GM12878 (cell line): Measurements from ENCODE around the gene SPEG. TPM values are rescaled to one million over a fixed set of nuclear protein-coding genes. Genes with fewer than 3 reads are reported as not detected.

Source experiments
- ATAC-seq: fragments of 200-7000 bp; cut with Tn5 transposase; 3 replicates; pipeline ENCODE4 v1.9.1; 2020; ENCODE audit warnings: mild to moderate bottlenecking, moderate library complexity
- Bru-seq: library from RNA; stranded (reverse); fragments of 400-500 nt; gene quantifications from one replicate; lab custom pipeline; 2021; lab: Mats Ljungman, UMichigan
- BruChase-seq, 2 experiments: library from RNA; stranded (reverse); fragments of 400-500 nt; gene quantifications; one replicate each; lab custom pipeline; 2021; lab: Mats Ljungman, UMichigan
- BruUV-seq: library from RNA; stranded (reverse); fragments of 400-500 nt; replicated peaks from 2 replicates; lab custom pipeline; 2021; lab: Mats Ljungman, UMichigan
- CTCF ChIA-PET: fragments of 300-600 bp; sonication (Branson Sonifier 250); formaldehyde crosslinking; extraction: SDS; loops from one replicate; lab custom pipeline; 2021; ENCODE audit warnings: inconsistent platforms; lab: Yijun Ruan, JAX
- POLR2A ChIA-PET: fragments of 350-600 bp; formaldehyde crosslinking; extraction: SDS; loops from one replicate; lab custom pipeline; 2021; ENCODE audit warnings: inconsistent platforms; lab: Charles Lee
- RAD21 ChIA-PET: fragments of 300-600 bp; sonication (Branson Sonifier 250); formaldehyde crosslinking; loops from one replicate; lab custom pipeline; 2023; ENCODE audit warnings: antibody characterized with exemption; ENCODE audit not compliant: unreplicated experiment; lab: Charles Lee
- SMC1A ChIA-PET: fragments of 300-600 bp; sonication (Branson Sonifier 250); formaldehyde crosslinking; loops from one replicate; lab custom pipeline; 2023; ENCODE audit not compliant: unreplicated experiment, uncharacterized antibody; lab: Charles Lee
- DNase-seq: peaks from one replicate; pipeline ENCODE4 v3.0.0-alpha.2; 2011; ENCODE audit warnings: low read depth, low spot score
- FAIRE-seq: peaks from 3 replicates; lab custom pipeline; 2011; peaks lifted over from hg19 to GRCh38; lab: Jason Lieb, UNC
- H2AFZ ChIP-seq: 2 replicates; pipeline ENCODE4 v1.6.0; 2011; ENCODE audit warnings: low read depth, low read length, control low read depth; ENCODE audit not compliant: control insufficient read depth
- H3K27ac ChIP-seq: 2 replicates; pipeline ENCODE4 v1.5.1; 2011; ENCODE audit warnings: control low read depth; ENCODE audit not compliant: control insufficient read depth, insufficient read depth
- H3K27me3 ChIP-seq, 2 experiments: replicated peaks in 1 of 2; 2 replicates each; pipeline versions ENCODE4 v1.6.0 to v1.6.1; 2011; ENCODE audit warnings: low read length in 1 of 2; ENCODE audit not compliant: control insufficient read depth in 2 of 2, insufficient read depth in 2 of 2
- H3K36me3 ChIP-seq, 2 experiments: 2 replicates each; pipeline ENCODE4 v1.5.1; 2011; ENCODE audit warnings: low read length in 1 of 2; ENCODE audit not compliant: control insufficient read depth in 2 of 2, insufficient read depth in 2 of 2
- H3K4me1 ChIP-seq: 2 replicates; pipeline ENCODE4 v1.6.1; 2011; ENCODE audit warnings: mild to moderate bottlenecking, low read length, moderate library complexity, mixed read lengths; ENCODE audit not compliant: control insufficient read depth, insufficient read depth
- H3K4me2 ChIP-seq: 2 replicates; pipeline ENCODE4 v1.6.0; 2011; ENCODE audit warnings: control low read depth; ENCODE audit not compliant: control insufficient read depth, insufficient read depth
- H3K4me3 ChIP-seq: fragments of 200-600 bp; sonication (generic); 2 replicates; pipeline ENCODE4 v1.5.1; 2016
- H3K79me2 ChIP-seq: 2 replicates; pipeline ENCODE4 v1.6.0; 2011; ENCODE audit warnings: low read length; ENCODE audit not compliant: control insufficient read depth, insufficient read depth
- H3K9ac ChIP-seq: 2 replicates; pipeline ENCODE4 v1.8.0; 2011; ENCODE audit warnings: low read length, control low read depth, mixed read lengths; ENCODE audit not compliant: control insufficient read depth, insufficient read depth
- H3K9me3 ChIP-seq: replicated peaks from 3 replicates; pipeline ENCODE4 v1.5.1; 2011; ENCODE audit warnings: mild to moderate bottlenecking, low read length; ENCODE audit not compliant: control insufficient read depth, insufficient read depth
- H4K20me1 ChIP-seq: 2 replicates; pipeline ENCODE4 v1.6.0; 2011; ENCODE audit not compliant: control insufficient read depth, insufficient read depth
- BACH1 ChIP-seq: fragments of 450-650 bp; IDR thresholded peaks from 2 replicates; pipeline ENCODE4 v1.6.1; 2017; ENCODE audit warnings: mild to moderate bottlenecking, borderline replicate concordance
- CBFB ChIP-seq: IDR thresholded peaks from 2 replicates; pipeline ENCODE4 v1.6.1; 2016; ENCODE audit warnings: antibody characterized with exemption, low read depth
- EGR1 ChIP-seq, 2 experiments: IDR thresholded peaks; 1 replicate in 1 of 2; 2 replicates in 1 of 2; pipeline ENCODE4 v1.6.1; 2011 to 2012; ENCODE audit warnings: low read depth in 2 of 2, low read length in 2 of 2, borderline replicate concordance in 1 of 2, mild to moderate bottlenecking in 1 of 2, moderate library complexity in 1 of 2
- HDAC6 ChIP-seq: fragments of 200-600 bp; sonication (generic); IDR thresholded peaks from one replicate; pipeline ENCODE4 v1.8.0; 2017; ENCODE audit warnings: antibody characterized with exemption; ENCODE audit not compliant: unreplicated experiment
- HDGF ChIP-seq: fragments of 450-650 bp; IDR thresholded peaks from 2 replicates; pipeline ENCODE4 v1.6.1; 2016; ENCODE audit warnings: antibody characterized with exemption
- IKZF2 ChIP-seq, 2 experiments: fragments of 450-650 bp; IDR thresholded peaks; 2 replicates each; pipeline ENCODE4 v1.6.1; 2017; ENCODE audit warnings: mild to moderate bottlenecking in 2 of 2, moderate library complexity in 2 of 2
- POLR2AphosphoS2 ChIP-seq: IDR thresholded peaks from 2 replicates; pipeline ENCODE4 v1.6.1; 2011; ENCODE audit warnings: low read depth, mild to moderate bottlenecking, low read length, improper control_type of control experiment, moderate library complexity
- RBBP5 ChIP-seq: fragments of 200-600 bp; sonication (generic); conservative IDR thresholded peaks from 2 replicates; pipeline ENCODE4 v1.6.1; 2016
- SUPT20H ChIP-seq: IDR thresholded peaks from 2 replicates; pipeline ENCODE4 v1.6.1; 2011; ENCODE audit warnings: low read depth, mild to moderate bottlenecking, low read length, moderate library complexity, borderline replicate concordance; ENCODE audit not compliant: control insufficient read depth
- TAF1 ChIP-seq: IDR thresholded peaks from 2 replicates; pipeline ENCODE4 v1.6.1; 2011; ENCODE audit warnings: mild to moderate bottlenecking, low read depth, low read length, borderline replicate concordance
- ZZZ3 ChIP-seq: IDR thresholded peaks from 2 replicates; pipeline ENCODE4 v1.6.1; 2011; ENCODE audit warnings: low read depth; ENCODE audit not compliant: control insufficient read depth, insufficient read length
- WGBS: methylation state at CpG from one replicate; pipeline ENCODE4 v1.1.6; 2016; ENCODE audit warnings: low lambda C conversion rate; ENCODE audit not compliant: insufficient replicate concordance, insufficient coverage; ENCODE audit errors: missing lambda C conversion rate; 5-methylcytosine and 5-hydroxymethylcytosine counted together
- in situ Hi-C: fragments of 300-500 bp; cut with MboI; formaldehyde crosslinking; loops from 9 replicates; pipeline ENCODE4 v1.14.3; 2018; ENCODE audit warnings: mixed read lengths
- intact Hi-C: fragments of 100-400 bp; cut with micrococcal nuclease; formaldehyde crosslinking; loops from one replicate; pipeline ENCODE4 v1.14.2; 2022; ENCODE audit not compliant: unreplicated experiment
- long read RNA-seq, 2 experiments: library from polyadenylated mRNA; unstranded; transcript quantifications; one replicate each; pipeline ENCODE4 v2.0.0, GENCODE V29; 2019 to 2020
- polyA minus RNA-seq, 3 experiments: library from RNA; depleted of rRNA, polyadenylated mRNA; stranded (reverse); fragments of >200 nt; gene quantifications; 2 replicates each; pipeline ENCODE4 v1.2.3, GENCODE V29; 2011
- polyA plus RNA-seq, 11 experiments: library from polyadenylated mRNA; depleted of rRNA in 4 of 11; unstranded in 6 of 11; stranded (reverse) in 5 of 11; fragments of >200 nt; fragmentation: Nextera tagmentation in 4 of 11; fragmentation: Illumina TruSeq in 1 of 11; extraction: Ambion mirVana in 4 of 11; extraction: Trizol in 1 of 11; gene quantifications; 1 replicate in 1 of 11; 2 replicates in 10 of 11; pipeline versions ENCODE4 v1.2.1 to v1.2.3, GENCODE V29; 2011 to 2016; ENCODE audit warnings: inconsistent platforms in 2 of 11, missing spikeins in 2 of 11, low read depth in 1 of 11
- total RNA-seq, 4 experiments: library from RNA; depleted of rRNA in 3 of 4; stranded (reverse); fragments of >200 nt in 3 of 4; fragmentation: Illumina TruSeq in 1 of 4; extraction: Trizol in 1 of 4; gene quantifications; 2 replicates each; pipeline versions ENCODE4 v1.2.1 to v1.2.3, GENCODE V29; 2013 to 2021
- TF ChIP-seq, protein P1 (sequence below): fragments of 450-650 bp; IDR thresholded peaks from 2 replicates; pipeline ENCODE4 v1.6.1; 2017; ENCODE audit warnings: low read depth, mild to moderate bottlenecking, moderate library complexity
- TF ChIP-seq, protein P2 (sequence below): IDR thresholded peaks from 2 replicates; pipeline ENCODE4 v1.6.1; 2012; ENCODE audit warnings: low read depth, low read length, improper control_type of control experiment

Gene SPEG
- not detected in 2 replicates for total RNA-seq (2013; cell fraction: nucleolus; rRNA removed)
- total RNA-seq (2014; rRNA removed) (not detected in 2 replicates), total RNA-seq (2014; rRNA removed; fragmentation: Illumina TruSeq; extraction: Trizol) (not detected in 2 replicates), total RNA-seq (2021) (0.28 TPM in 1 of 2 replicates, not detected in the other), polyA plus RNA-seq (2011; rRNA removed) (not detected in 2 replicates), polyA plus RNA-seq (2014; fragmentation: Illumina TruSeq; extraction: Trizol) (not detected in 2 replicates), polyA plus RNA-seq (2014; fragmentation: Nextera tagmentation; extraction: Ambion mirVana) (not detected), polyA plus RNA-seq (2014; rRNA removed) (0.01 and 0.03 TPM in 2 replicates), polyA plus RNA-seq (2016; fragmentation: Nextera tagmentation; extraction: Ambion mirVana) (not detected), polyA minus RNA-seq (2011; rRNA and poly(A)+ RNA removed) (not detected in 2 replicates), Bru-seq, nascent RNA (not detected), BruChase-seq, experiment 1, labeled RNA remaining after a 6-hour chase (percentile 2 among the genes with signal in this experiment), BruChase-seq, experiment 2, labeled RNA remaining after a 2-hour chase (percentile 1 among the genes with signal in this experiment)
- not detected for polyA plus RNA-seq (2011; ENCODE audit: low read depth)
- 0.01 and 0.02 TPM in 2 replicates for polyA plus RNA-seq (2011; cell fraction: cytosol; rRNA removed)
- polyA plus RNA-seq (2011; cell fraction: nucleus; rRNA removed), result 0.21 TPM in 1 of 2 replicates, not detected in the other
- 0.17 TPM in 1 of 2 replicates, not detected in the other for polyA plus RNA-seq (2012)
- not detected in 2 replicates for polyA minus RNA-seq (2011; cell fraction: cytosol; rRNA and poly(A)+ RNA removed)
- polyA minus RNA-seq (2011; cell fraction: nucleus; rRNA and poly(A)+ RNA removed), result not detected in 2 replicates
- long read RNA-seq, experiment 1, result 0 reads
- long read RNA-seq, experiment 2, result 0 reads

DNA sequence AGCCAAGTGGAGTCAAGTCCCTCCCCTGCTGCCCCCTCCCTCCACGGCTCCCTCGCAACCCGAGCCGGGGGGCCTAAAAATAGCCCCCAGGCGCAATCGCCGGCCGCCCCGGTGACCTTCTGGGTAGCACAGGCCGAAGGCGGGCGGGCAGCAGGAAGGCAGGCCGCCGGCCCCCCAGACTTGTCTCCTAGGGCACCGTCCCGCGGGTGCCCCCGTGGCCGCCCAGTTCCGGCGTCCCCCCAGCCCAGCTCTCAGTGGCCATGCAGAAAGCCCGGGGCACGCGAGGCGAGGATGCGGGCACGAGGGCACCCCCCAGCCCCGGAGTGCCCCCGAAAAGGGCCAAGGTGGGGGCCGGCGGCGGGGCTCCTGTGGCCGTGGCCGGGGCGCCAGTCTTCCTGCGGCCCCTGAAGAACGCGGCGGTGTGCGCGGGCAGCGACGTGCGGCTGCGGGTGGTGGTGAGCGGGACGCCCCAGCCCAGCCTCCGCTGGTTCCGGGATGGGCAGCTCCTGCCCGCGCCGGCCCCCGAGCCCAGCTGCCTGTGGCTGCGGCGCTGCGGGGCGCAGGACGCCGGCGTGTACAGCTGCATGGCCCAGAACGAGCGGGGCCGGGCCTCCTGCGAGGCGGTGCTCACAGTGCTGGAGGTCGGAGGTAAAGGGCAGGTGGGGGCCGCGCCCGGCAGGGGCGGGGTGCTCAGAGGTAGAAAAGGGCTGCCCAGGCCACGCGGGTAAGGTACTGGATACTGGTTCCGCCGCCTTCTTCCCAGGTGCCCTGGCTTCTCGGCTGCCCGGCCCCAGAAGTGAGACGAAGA is at the start of gene SPEG:
SPEG (plus strand) TSS at position 126 of the 808 bp plus-strand sequence; CDS start at position 261, 135 bp downstream.
- intact Hi-C loops (no loop called here), in situ Hi-C loops (no loop called here)
- no peak within 1 kb of the TSS for H3K4me3 ChIP-seq
- H3K27me3 ChIP-seq, result peaks cover 4 to 15% of the 10 kb centered on the region in 2 experiments; a peak in 3 of 4 replicates
- no peaks in the 10 kb centered on the region; the same call in 1 of the 2 replicates for H4K20me1 ChIP-seq
- SMC1A ChIA-PET, result no interaction called here
- DNase-seq (no peak), FAIRE-seq (no peak)
- TF ChIP-seq, protein P1, sequence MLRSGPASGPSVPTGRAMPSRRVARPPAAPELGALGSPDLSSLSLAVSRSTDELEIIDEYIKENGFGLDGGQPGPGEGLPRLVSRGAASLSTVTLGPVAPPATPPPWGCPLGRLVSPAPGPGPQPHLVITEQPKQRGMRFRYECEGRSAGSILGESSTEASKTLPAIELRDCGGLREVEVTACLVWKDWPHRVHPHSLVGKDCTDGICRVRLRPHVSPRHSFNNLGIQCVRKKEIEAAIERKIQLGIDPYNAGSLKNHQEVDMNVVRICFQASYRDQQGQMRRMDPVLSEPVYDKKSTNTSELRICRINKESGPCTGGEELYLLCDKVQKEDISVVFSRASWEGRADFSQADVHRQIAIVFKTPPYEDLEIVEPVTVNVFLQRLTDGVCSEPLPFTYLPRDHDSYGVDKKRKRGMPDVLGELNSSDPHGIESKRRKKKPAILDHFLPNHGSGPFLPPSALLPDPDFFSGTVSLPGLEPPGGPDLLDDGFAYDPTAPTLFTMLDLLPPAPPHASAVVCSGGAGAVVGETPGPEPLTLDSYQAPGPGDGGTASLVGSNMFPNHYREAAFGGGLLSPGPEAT, result no peak
- no peak for TF ChIP-seq TAF1
- TF ChIP-seq, protein P2, sequence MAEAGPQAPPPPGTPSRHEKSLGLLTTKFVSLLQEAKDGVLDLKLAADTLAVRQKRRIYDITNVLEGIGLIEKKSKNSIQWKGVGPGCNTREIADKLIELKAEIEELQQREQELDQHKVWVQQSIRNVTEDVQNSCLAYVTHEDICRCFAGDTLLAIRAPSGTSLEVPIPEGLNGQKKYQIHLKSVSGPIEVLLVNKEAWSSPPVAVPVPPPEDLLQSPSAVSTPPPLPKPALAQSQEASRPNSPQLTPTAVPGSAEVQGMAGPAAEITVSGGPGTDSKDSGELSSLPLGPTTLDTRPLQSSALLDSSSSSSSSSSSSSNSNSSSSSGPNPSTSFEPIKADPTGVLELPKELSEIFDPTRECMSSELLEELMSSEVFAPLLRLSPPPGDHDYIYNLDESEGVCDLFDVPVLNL, result no peak
- TF ChIP-seq POLR2AphosphoS2, result no peak
- no peak for TF ChIP-seq ZZZ3
- no peak for TF ChIP-seq CBFB
- no peak for TF ChIP-seq SUPT20H
- no peak for TF ChIP-seq EGR1 (IDR thresholded peaks at IDR 0.05; ENCODE audit: borderline replicate concordance in 1 of 2, low read depth in 2 of 2, low read length in 2 of 2)
- no peak for TF ChIP-seq RBBP5
- TF ChIP-seq HDAC6, result no peak
- no peak for TF ChIP-seq HDGF
- no peak for TF ChIP-seq BACH1
- no peak for TF ChIP-seq IKZF2 (IDR thresholded peaks at IDR 0.05)
- TF ChIP-seq, all 136 proteins: peak for 0
- no peaks in the 10 kb centered on the region for H3K9me3 ChIP-seq
- no peaks in the 10 kb centered on the region for H3K4me1 ChIP-seq
- no peaks in the 10 kb centered on the region for H3K79me2 ChIP-seq
- no peak for ATAC-seq
- no peak within 1 kb of the TSS for H2AFZ ChIP-seq
- no TSS peak for BruUV-seq
- no peaks in the 10 kb centered on the region for H3K36me3 ChIP-seq
- H3K4me2 ChIP-seq, result no peak within 1 kb of the TSS
- no peak within 1 kb of the TSS for H3K9ac ChIP-seq
- H3K27ac ChIP-seq, result no peak within 1 kb of the TSS
- POLR2A ChIA-PET, result no interaction called here
- CTCF ChIA-PET, result interaction anchor here (1.1 to 1.6 kb wide), 2 partner anchors 33 to 96 kb away, joined by 3 to 10 read pairs; no protein-coding TSS in a partner anchor
- RAD21 ChIA-PET, result no interaction called here
- WGBS, result 20% methylated on average over 44 of the region's 77 CpGs
